ENCODE measurements around the gene DAZ3.
"Not testable (repeated sequence)": the region's sequence is repeated elsewhere in the genome, so short reads cannot be mapped to it uniquely, and the experiment has no call there.

DAZ3 gene, protein sequence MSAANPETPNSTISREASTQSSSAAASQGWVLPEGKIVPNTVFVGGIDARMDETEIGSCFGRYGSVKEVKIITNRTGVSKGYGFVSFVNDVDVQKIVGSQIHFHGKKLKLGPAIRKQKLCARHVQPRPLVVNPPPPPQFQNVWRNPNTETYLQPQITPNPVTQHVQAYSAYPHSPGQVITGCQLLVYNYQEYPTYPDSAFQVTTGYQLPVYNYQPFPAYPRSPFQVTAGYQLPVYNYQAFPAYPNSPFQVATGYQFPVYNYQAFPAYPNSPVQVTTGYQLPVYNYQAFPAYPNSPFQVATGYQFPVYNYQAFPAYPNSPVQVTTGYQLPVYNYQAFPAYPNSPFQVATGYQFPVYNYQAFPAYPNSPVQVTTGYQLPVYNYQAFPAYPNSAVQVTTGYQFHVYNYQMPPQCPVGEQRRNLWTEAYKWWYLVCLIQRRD

DNA sequence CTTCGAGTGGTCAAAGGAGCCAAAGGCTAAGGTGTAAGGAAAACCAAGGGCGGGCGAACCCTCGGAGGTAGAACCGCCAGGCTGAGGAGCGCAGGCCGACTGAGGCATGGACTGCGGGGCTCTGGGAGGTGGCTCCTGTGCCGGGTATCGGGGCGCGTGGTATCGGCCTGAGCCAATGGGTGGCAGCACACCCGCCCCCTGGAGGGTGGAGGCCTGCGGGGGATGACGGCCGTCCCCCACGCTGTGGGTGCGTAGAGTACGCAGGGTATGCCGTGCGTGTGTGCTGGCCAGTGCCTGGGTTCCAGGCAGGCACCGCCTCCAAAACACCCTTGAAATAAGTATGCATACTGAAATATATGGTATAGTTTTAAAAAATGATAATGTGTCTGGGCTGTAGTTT is at the start of gene DAZ3:
TSS of gene DAZ3 (minus strand) at position 101 of the 400 bp plus-strand sequence. CDS start 208 bp downstream, outside the sequence.
- DNase-seq: not testable (repeated sequence)

DNA sequence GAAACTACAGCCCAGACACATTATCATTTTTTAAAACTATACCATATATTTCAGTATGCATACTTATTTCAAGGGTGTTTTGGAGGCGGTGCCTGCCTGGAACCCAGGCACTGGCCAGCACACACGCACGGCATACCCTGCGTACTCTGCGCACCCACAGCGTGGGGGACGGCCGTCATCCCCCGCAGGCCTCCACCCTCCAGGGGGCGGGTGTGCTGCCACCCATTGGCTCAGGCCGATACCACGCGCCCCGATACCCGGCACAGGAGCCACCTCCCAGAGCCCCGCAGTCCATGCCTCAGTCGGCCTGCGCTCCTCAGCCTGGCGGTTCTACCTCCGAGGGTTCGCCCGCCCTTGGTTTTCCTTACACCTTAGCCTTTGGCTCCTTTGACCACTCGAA is 20.4 kb upstream of the DAZ3 start, which contains the start of gene DAZ4:
TSS of gene DAZ4 (plus strand) at position 301 of the 400 bp plus-strand sequence. CDS start 208 bp downstream, outside the sequence.
- DNase-seq: not testable (repeated sequence)

DNA sequence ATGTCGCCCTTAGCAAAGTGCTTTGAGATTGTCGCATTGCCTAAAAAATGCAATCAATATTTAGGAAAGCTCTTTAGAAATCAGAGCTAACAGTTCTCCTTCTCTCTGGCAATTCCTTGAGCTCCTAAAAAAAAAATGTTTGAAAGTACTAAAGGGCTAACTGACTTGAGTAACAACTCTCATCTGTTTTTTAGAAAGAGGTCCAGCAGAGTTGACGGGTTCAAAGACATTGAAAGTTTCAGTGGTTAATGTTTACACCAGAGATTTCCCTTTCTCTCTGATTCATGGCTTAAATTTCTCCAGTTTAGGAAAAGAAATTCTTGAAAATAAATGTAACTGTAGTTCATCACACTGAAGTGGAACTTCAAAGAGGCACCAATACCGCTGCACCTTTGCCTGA is 11.9 kb upstream of the DAZ3 start:
- not testable (repeated sequence) for DNase-seq

DNA sequence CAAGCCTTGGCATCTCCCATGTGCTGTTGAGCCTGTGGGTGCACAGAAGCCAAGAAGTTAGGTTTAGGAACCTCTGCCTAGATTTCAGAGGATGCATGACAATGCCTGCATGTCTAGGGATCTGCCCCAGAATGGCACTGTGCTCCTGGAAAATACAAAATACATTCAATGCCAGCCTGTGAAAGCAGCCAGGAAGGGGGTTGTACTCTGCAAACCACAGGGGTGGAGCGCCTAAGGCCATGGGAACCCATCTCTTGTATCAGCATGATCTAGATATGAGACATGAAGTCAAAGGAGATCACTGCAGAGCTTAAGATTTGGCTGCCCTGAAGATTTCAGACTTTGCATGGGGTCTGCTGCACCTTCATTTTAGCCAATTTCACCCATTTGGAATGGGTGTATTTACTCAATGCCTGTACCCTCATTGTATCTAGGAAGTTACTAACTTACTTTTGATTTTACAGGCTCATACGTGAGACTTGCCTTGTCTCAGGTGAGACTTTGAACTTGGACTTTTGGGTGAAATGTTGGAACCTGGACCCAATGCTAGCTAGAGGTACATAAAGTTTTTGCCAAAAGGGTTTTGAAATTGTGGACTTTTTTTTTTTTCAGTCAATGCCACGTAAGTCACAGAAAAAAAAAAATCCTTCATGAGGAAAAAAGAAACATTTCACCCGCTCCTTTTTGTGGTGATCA is 11.1 kb upstream of the DAZ3 start:
- not testable (repeated sequence) for DNase-seq

DNA sequence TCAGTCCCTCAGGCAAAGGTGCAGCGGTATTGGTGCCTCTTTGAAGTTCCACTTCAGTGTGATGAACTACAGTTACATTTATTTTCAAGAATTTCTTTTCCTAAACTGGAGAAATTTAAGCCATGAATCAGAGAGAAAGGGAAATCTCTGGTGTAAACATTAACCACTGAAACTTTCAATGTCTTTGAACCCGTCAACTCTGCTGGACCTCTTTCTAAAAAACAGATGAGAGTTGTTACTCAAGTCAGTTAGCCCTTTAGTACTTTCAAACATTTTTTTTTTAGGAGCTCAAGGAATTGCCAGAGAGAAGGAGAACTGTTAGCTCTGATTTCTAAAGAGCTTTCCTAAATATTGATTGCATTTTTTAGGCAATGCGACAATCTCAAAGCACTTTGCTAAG is 8.6 kb upstream of the DAZ3 start:
- not testable (repeated sequence) for DNase-seq
